Stimulated activated CD4-positive, alpha-beta T cell treated with anti-CD3 and anti-CD28 coated beads, Interleukin-4, amount 100 ng/mL, for 4 hours (primary cell): ENCODE data around the gene SARM1.
"Not testable (repeated sequence)": the region's sequence is repeated elsewhere in the genome, so short reads cannot be mapped to it uniquely, and the experiment has no call there.

ENCODE experiments used
- DNase-seq, 2 experiments: peaks; one replicate each; pipeline ENCODE4 v3.0.0-alpha.2; 2020

SARM1 gene

DNA sequence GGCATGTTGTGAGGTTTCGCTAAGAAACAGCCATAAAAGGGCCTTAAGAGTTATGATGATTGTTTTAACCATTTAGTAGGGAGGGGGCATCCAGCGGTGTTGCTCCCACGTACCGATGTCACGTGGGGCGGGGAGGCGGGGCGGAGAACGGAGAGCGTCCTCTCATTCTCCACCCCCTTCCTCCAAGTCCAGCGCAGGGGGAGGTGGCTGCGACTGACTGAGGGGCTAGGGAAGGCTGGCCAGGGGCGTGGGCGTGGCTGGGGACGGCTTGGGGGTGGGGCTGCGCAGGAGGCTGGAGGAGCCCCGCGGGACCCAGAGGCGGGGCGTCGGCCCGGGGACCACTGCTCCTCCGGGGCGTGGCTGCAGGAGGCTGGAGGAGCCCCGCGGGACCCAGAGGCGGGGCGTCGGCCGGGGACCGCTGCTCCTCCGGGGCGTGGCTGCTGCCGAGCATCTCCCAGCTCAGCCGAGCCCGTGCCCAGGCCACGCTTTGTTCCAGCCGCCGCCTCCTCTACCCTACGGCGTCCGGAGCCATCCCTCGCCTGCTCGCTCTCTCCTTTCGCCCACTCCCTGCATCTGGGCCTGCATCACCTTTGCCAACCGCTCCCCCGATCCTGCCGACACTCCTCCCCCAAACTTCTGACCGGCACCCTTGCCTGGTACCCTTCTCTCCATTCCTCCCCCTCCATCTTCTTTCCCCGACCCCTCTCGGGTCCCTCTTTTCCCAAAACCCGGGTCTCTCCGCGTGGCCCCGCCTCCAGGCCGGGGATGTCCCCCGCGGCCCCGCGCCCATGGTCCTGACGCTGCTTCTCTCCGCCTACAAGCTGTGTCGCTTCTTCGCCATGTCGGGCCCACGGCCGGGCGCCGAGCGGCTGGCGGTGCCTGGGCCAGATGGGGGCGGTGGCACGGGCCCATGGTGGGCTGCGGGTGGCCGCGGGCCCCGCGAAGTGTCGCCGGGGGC, at the start of gene SARM1:
SARM1 (plus strand) TSS at position 450 of the 958 bp plus-strand sequence; CDS start at position 789, 339 bp downstream.
- DNase-seq = peak; percentile 80 to 81

GRCh38 chr17:28324267-28324745, 47.2 kb upstream of the SARM1 start:
- no peak for DNase-seq

GRCh38 chr17:28324781-28325180, 46.7 kb upstream of the SARM1 start:
- no peak for DNase-seq

DNA sequence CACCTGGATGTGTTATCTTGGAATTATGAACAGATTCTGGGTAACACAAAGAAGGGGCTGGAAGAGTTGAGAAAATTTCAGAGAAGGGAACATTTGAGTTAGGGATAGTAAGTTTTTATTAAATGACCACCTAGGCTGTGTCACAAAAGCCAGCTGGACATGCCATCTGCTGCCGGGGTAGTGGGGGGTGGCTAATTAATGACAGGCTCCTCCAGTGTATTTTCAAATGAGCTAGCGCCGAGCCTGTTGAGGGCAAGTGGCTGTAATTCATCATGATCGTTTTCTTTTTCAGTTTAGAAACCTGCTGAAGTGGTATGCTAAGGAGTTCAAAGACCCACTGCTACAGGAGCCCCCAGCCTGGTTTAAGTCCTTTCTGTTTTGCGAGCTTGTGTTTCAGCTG, 46.3 kb upstream of the SARM1 start:
- DNase-seq = no peak

DNA sequence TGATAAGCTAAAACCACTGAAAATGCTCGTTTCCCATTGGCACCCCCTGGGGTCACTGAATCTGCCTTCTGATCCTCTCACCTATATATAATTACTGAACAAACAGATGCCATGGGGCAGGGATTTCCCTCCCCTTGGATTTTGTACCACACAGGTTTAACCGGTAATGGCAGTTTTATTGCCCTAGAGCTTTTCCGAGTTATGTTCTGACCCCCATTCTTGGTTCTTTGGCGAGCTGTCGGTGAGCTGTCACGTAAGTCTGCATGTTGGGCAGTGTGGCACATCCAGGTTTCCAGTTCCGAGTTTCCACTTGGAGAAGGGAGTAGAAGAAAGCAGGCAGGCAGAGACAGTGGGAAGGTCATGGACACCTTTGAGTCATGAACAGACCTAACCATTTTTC, 45.4 kb upstream of the SARM1 start:
- no peak for DNase-seq

GRCh38 chr17:28327031-28327607, 44.4 kb upstream of the SARM1 start:
- DNase-seq = no peak

GRCh38 chr17:28327709-28328108, 43.8 kb upstream of the SARM1 start:
- no peak for DNase-seq

GRCh38 chr17:28328325-28328724, 43.2 kb upstream of the SARM1 start:
- DNase-seq = no peak

GRCh38 chr17:28330671-28331070, 40.8 kb upstream of the SARM1 start:
- no peak for DNase-seq

DNA sequence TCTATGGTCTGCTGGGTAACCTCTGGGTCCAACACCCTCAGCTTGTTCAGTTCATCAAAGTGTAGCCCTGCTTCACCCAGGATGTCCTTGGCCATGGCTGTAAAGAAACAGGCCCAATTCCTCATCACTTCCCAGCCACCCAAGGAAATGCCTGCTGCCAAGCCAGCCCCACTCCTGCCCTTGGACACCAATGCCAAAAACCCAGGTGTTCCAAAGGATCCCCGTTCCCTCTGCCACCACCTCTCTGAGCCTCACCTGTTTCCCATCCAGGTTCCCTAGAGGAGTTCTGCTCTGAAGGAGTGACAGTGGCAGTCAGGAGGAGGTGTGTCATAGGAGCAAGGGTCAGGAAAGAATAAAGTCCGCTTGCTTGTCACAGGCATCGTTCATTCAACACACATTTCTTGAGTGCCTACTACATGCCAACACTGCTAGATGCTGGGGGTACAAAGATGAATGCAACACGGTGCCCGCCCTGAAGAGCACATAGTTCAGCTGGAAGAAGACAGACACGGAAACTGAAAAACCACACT, 39.5 kb upstream of the SARM1 start:
- DNase-seq = no peak

- DNase-seq = no peak
These were observed 38.3 kb upstream of the SARM1 start for GRCh38 chr17:28333083-28333746.

- no peak for DNase-seq
These were observed 37.3 kb upstream of the SARM1 start for GRCh38 chr17:28334171-28334570.

DNA sequence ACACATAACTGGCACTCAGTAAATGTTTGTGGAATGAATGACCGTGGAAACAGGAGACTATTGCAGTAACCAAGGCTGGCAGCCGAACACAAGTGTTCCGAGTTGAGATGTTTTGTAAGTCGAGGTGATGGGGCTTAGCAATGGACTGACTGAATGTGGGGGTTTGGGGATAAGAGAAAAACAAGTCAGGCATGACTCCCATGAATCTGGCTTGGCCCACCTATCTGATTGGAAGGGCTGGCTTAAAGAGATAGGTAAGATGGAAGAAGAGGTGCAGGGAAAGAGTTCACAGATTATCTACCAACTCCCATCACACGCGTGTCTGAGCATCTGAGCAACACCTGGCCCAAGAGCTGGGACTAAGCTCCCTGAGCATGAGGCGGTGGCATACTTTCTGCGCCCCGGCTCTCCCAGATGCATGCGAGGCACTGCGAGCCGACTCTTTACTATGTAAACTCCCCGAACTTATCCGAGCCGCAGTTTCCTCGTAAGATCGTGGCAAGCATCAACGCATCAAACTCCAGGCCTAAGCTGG, 36.8 kb upstream of the SARM1 start:
- no peak for DNase-seq

GRCh38 chr17:28335201-28335958, 36.1 kb upstream of the SARM1 start, which contains the start of the genes IFT20 and TNFAIP1:
Gene IFT20, minus strand, starts transcription at chr17:28335472. Its CDS starts 3,487 bp downstream, at chr17:28331985.
Gene TNFAIP1, plus strand, starts transcription at chr17:28335761. Its CDS starts 3,761 bp downstream, at chr17:28339522.
- peak; percentile 91 to 99 for DNase-seq

GRCh38 chr17:28335959-28336871, 35.3 kb upstream of the SARM1 start:
- peak in 1 of 2 experiments; percentile 15 for DNase-seq

- no peak for DNase-seq
These were observed 33.3 kb upstream of the SARM1 start for GRCh38 chr17:28338056-28338768.

- DNase-seq = not testable (repeated sequence)
These were observed 32.7 kb upstream of the SARM1 start for GRCh38 chr17:28338769-28339212.

DNA sequence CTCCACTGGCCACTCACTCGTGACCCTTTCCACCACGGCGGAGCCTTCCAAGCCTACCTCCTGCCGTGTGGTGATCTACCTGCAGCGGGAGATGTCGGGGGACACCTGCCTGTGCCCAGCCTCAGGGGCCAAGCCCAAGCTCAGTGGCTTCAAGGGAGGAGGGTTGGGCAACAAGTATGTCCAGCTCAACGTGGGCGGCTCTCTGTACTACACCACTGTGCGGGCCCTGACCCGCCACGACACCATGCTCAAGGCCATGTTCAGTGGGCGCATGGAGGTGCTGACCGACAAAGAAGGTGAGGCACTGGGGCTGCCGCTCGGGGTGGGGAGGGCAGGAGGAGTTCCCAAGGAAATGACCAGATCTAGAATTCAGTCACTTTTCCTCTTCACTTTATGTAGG, 32.1 kb upstream of the SARM1 start:
- no peak for DNase-seq

DNA sequence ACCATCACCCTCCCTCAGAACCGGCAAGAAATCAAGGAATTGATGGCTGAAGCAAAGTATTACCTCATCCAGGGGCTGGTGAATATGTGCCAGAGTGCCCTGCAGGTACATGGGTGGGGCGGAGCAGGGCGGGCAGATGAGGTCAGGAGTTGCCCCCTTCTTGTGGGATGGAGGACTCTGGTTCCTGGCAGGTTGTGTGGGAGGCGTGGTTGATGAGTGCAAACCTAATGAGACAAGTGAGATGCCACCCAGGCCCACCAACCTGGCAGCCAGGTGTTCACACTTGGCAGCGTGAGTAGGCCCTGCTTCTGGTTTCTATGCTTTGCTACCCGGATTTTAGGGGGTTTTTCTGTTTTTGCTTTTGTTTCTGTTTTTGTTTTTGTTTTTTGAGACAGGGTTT, 31.1 kb upstream of the SARM1 start:
- no peak for DNase-seq

DNA sequence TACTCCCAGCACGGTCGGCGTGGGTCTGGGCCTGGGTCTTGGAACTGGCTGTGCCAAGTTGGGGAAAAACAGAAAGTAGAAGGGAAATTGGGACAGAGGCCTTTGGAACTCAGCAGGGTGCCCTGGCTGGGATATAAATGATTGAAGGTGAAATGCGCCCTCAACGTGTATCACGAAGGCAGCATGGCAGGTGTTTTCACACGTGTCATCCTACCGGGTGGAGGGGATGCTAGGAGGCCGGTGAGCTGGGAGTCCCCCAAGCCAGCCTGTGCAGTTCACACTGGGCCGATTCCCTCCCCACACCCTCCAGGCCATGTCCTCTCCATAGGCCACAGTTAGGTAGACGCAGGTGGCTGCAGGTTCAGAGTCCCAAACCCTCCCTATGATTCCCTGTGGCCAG, 30.0 kb upstream of the SARM1 start:
- no peak for DNase-seq
